GM21381 (cell line): Measurements from ENCODE around the gene ST6GALNAC6.
"Not testable (repeated sequence)": the region's sequence is repeated elsewhere in the genome, so short reads cannot be mapped to it uniquely, and the experiment has no call there.

Experiments used
- ATAC-seq: cut with Tn5 transposase; IDR thresholded peaks from one replicate; pipeline ENCODE4 v1.9.1; 2021; ENCODE audit warnings: mild to moderate bottlenecking, moderate library complexity; ENCODE audit not compliant: unreplicated experiment

Gene ST6GALNAC6

GRCh38 chr9:127860779-127861178 is 38.6 kb downstream of the ST6GALNAC6 start:
- ATAC-seq: no peak

GRCh38 chr9:127860260-127860659 is 39.1 kb downstream of the ST6GALNAC6 start:
- no peak for ATAC-seq

GRCh38 chr9:127858041-127858512 is 41.3 kb downstream of the ST6GALNAC6 start:
- no peak for ATAC-seq

GRCh38 chr9:127857278-127857677 is 42.1 kb downstream of the ST6GALNAC6 start:
- no peak for ATAC-seq

GRCh38 chr9:127856729-127857116 is 42.7 kb downstream of the ST6GALNAC6 start:
- no peak for ATAC-seq

GRCh38 chr9:127856094-127856728 is 43.2 kb downstream of the ST6GALNAC6 start:
- ATAC-seq: no peak

- ATAC-seq: no peak
Measured at GRCh38 chr9:127855522-127855921, 43.9 kb downstream of the ST6GALNAC6 start.

- ATAC-seq: no peak
Measured at GRCh38 chr9:127854960-127855359, 44.4 kb downstream of the ST6GALNAC6 start.

- ATAC-seq: no peak
Measured at GRCh38 chr9:127854184-127854806, 45.1 kb downstream of the ST6GALNAC6 start, which contains the start of gene ENG. Gene ENG (minus strand): TSS chr9:127854658. CDS start chr9:127854355, 303 bp downstream.

- no peak for ATAC-seq
Measured at GRCh38 chr9:127853312-127854183, 45.9 kb downstream of the ST6GALNAC6 start.

GRCh38 chr9:127852829-127853228 is 46.6 kb downstream of the ST6GALNAC6 start:
- no peak for ATAC-seq

- ATAC-seq: no peak
Measured at GRCh38 chr9:127850286-127850830, 49.0 kb downstream of the ST6GALNAC6 start.

GRCh38 chr9:127848756-127849504 is 50.5 kb downstream of the ST6GALNAC6 start:
- no peak for ATAC-seq

GRCh38 chr9:127847833-127848755 is 51.3 kb downstream of the ST6GALNAC6 start:
- ATAC-seq: no peak

- no peak for ATAC-seq
Measured at GRCh38 chr9:127847178-127847510, 52.3 kb downstream of the ST6GALNAC6 start.

GRCh38 chr9:127846443-127847177 is 52.8 kb downstream of the ST6GALNAC6 start:
- ATAC-seq: no peak

- ATAC-seq: not testable (repeated sequence)
Measured at GRCh38 chr9:127845619-127846018, 53.8 kb downstream of the ST6GALNAC6 start.

GRCh38 chr9:127844821-127845359 is 54.5 kb downstream of the ST6GALNAC6 start:
- no peak for ATAC-seq
